Lung microvascular endothelial cell (primary cell): Measurements from ENCODE around the gene ZDHHC8. TPM values are rescaled to one million over a fixed set of nuclear protein-coding genes. Genes with fewer than 3 reads are reported as not detected.
"Not testable (repeated sequence)": the region's sequence is repeated elsewhere in the genome, so short reads cannot be mapped to it uniquely, and the experiment has no call there.

Source experiments
- DNase-seq, 2 donors: peaks; one replicate each; pipeline versions ENCODE4 v3.0.0 to v3.0.0-alpha.2; 2010; ENCODE audit warnings: low read depth in 2 of 2
- total RNA-seq: library from RNA; depleted of rRNA; stranded (reverse); fragments of >200 nt; gene quantifications from 2 replicates; pipeline ENCODE4 v1.2.1, GENCODE V29; 2014

Gene ZDHHC8
- total RNA-seq, 1 donor from 2014 or later = 4.2 TPM

GRCh38 chr22:20158391-20159036, 26.9 kb downstream of the ZDHHC8 start:
- DNase-seq = no peak

GRCh38 chr22:20159076-20159475, 27.5 kb downstream of the ZDHHC8 start:
- no peak for DNase-seq

- not testable (repeated sequence) for DNase-seq
Measured at GRCh38 chr22:20159531-20159930, 27.9 kb downstream of the ZDHHC8 start.

GRCh38 chr22:20160041-20160440, 28.4 kb downstream of the ZDHHC8 start:
- no peak for DNase-seq

- DNase-seq = no peak
Measured at GRCh38 chr22:20164863-20165262, 33.3 kb downstream of the ZDHHC8 start.

GRCh38 chr22:20165421-20165820, 33.8 kb downstream of the ZDHHC8 start:
- DNase-seq = no peak

- no peak for DNase-seq
Measured at GRCh38 chr22:20165913-20166312, 34.3 kb downstream of the ZDHHC8 start.

- DNase-seq = no peak
Measured at GRCh38 chr22:20166703-20167102, 35.1 kb downstream of the ZDHHC8 start.

- no peak for DNase-seq
Measured at GRCh38 chr22:20167643-20168322, 36.2 kb downstream of the ZDHHC8 start.

GRCh38 chr22:20169253-20169822, 37.7 kb downstream of the ZDHHC8 start:
- no peak for DNase-seq

GRCh38 chr22:20170170-20170569, 38.6 kb downstream of the ZDHHC8 start:
- no peak for DNase-seq

GRCh38 chr22:20171288-20172140, 39.9 kb downstream of the ZDHHC8 start:
- no peak for DNase-seq

- DNase-seq = no peak
Measured at GRCh38 chr22:20172141-20172613, 40.6 kb downstream of the ZDHHC8 start.

GRCh38 chr22:20173246-20173645, 41.6 kb downstream of the ZDHHC8 start:
- no peak for DNase-seq

- DNase-seq = no peak
Measured at GRCh38 chr22:20173772-20174171, 42.2 kb downstream of the ZDHHC8 start.

- DNase-seq = no peak
Measured at GRCh38 chr22:20174785-20175596, 43.4 kb downstream of the ZDHHC8 start.

- peak in 1 of 2 donors; percentile 12 for DNase-seq
Measured at GRCh38 chr22:20175597-20175900, 43.9 kb downstream of the ZDHHC8 start.

GRCh38 chr22:20176421-20177085, 44.9 kb downstream of the ZDHHC8 start:
- DNase-seq = no peak

GRCh38 chr22:20177217-20177911, 45.8 kb downstream of the ZDHHC8 start:
- no peak for DNase-seq
